ENCODE data around the gene PDGFB. TPM values are rescaled to one million over a fixed set of nuclear protein-coding genes. Genes with fewer than 3 reads are reported as not detected.

PDGFB gene
- total RNA-seq, 1 experiment from 2014 or later, result 13.1 TPM

GRCh38 chr22:39269095-39269790 lies 24.5 kb upstream of the PDGFB start:
- RAD21 ChIA-PET (ENCODE audit: low non-redundant PET in 1 of 2, low total read pairs in 2 of 2, uncharacterized antibody in 2 of 2, unreplicated experiment in 2 of 2), result no interaction called here
- Histone ChIP-seq H3K4me3 (replicated peaks in 1 of 2; ENCODE audit: low read depth in 1 of 2, low read length in 2 of 2) (no peak overlapping the region), H3K79me2 (ENCODE audit: insufficient read depth, low read length) (no peaks in the 10 kb centered on the region), H3K9me3 (ENCODE audit: control insufficient read depth in 1 of 2, insufficient read depth in 1 of 2, low read depth in 1 of 2, low read length in 2 of 2) (no peaks in the 10 kb centered on the region), H3K27ac (ENCODE audit: low read depth, low read length) (no peak overlapping the region), H3K36me3 (ENCODE audit: control insufficient read depth in 1 of 2, insufficient read depth in 2 of 2, low read length in 2 of 2) (no peaks in the 10 kb centered on the region), H3K9me2 (ENCODE audit: insufficient read depth) (no peaks in the 10 kb centered on the region), H2AFZ (ENCODE audit: low read depth, low read length, poor library complexity, severe bottlenecking) (no peak overlapping the region), H3K4me1 (ENCODE audit: control insufficient read depth in 1 of 2, insufficient read depth in 2 of 2, low read length in 2 of 2) (peaks cover 2 to 12% of the 10 kb centered on the region in 2 experiments; a peak in 3 of 4 replicates), H4K20me1 (ENCODE audit: insufficient read depth) (no peaks in the 10 kb centered on the region), H3K9ac (ENCODE audit: low read length) (no peak overlapping the region), H3K27me3 (ENCODE audit: insufficient read depth, low read length) (no peaks in the 10 kb centered on the region), H3K4me2 (ENCODE audit: low read length) (no peak overlapping the region)
- DNase-seq (ENCODE audit: low read depth, low spot score), result no peak
- CTCF ChIA-PET, result no interaction called here
- no peak for ATAC-seq
- BruUV-seq (replicated peaks), result no TSS peak
- TF ChIP-seq, protein P1, sequence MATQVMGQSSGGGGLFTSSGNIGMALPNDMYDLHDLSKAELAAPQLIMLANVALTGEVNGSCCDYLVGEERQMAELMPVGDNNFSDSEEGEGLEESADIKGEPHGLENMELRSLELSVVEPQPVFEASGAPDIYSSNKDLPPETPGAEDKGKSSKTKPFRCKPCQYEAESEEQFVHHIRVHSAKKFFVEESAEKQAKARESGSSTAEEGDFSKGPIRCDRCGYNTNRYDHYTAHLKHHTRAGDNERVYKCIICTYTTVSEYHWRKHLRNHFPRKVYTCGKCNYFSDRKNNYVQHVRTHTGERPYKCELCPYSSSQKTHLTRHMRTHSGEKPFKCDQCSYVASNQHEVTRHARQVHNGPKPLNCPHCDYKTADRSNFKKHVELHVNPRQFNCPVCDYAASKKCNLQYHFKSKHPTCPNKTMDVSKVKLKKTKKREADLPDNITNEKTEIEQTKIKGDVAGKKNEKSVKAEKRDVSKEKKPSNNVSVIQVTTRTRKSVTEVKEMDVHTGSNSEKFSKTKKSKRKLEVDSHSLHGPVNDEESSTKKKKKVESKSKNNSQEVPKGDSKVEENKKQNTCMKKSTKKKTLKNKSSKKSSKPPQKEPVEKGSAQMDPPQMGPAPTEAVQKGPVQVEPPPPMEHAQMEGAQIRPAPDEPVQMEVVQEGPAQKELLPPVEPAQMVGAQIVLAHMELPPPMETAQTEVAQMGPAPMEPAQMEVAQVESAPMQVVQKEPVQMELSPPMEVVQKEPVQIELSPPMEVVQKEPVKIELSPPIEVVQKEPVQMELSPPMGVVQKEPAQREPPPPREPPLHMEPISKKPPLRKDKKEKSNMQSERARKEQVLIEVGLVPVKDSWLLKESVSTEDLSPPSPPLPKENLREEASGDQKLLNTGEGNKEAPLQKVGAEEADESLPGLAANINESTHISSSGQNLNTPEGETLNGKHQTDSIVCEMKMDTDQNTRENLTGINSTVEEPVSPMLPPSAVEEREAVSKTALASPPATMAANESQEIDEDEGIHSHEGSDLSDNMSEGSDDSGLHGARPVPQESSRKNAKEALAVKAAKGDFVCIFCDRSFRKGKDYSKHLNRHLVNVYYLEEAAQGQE (IDR thresholded peaks at IDR 0.05; ENCODE audit: low read depth), result no peak
- TF ChIP-seq JUND (IDR thresholded peaks at IDR 0.05) (no peak), ZNF274 (IDR thresholded peaks at IDR 0.05; ENCODE audit: low read depth, low read length) (no peak), SRF (IDR thresholded peaks at IDR 0.05; ENCODE audit: low read depth) (no peak), RAD21 (IDR thresholded peaks at IDR 0.05; ENCODE audit: low read depth) (no peak), TCF7L2 (IDR thresholded peaks at IDR 0.05; ENCODE audit: borderline replicate concordance, extremely low read depth, insufficient read depth, insufficient read length) (no peak), SP1 (IDR thresholded peaks at IDR 0.05; ENCODE audit: low read depth) (no peak), CBX3 (IDR thresholded peaks at IDR 0.05; ENCODE audit: low read depth) (no peak)
- intact Hi-C loops (cut with micrococcal nuclease), result no loop called here
- POLR2A ChIA-PET, result interaction anchor here (1.2 to 1.3 kb wide), 2 partner anchors 16 to 50 kb away, joined by 3 to 6 read pairs; partner anchors contain the start of gene RPL3

Measured in HCT116 (cell line).